Left lung (tissue), 10 donors: ENCODE results near the gene MRPL17. TPM values are rescaled to one million over a fixed set of nuclear protein-coding genes. Genes with fewer than 3 reads are reported as not detected.
A peak's percentile ranks its signal among the peaks of the same experiment; 100 is the strongest.

ENCODE experiments used
- ATAC-seq: fragments of 200-7000 bp; cut with Tn5 transposase; one replicate; pipeline ENCODE4 v1.9.1; 2020; ENCODE audit warnings: moderate library complexity
- DNase-seq, 4 donors: peaks; one replicate each; pipeline ENCODE4 v3.0.0-alpha.2; 2013 to 2020
- H3K27ac ChIP-seq, 2 donors: fragments of 200-600 bp; sonication (generic) in 1 of 2; one replicate each; pipeline versions ENCODE4 v1.5.0 to v1.8.0; 2020 to 2021
- H3K27me3 ChIP-seq, 2 donors: fragments of 200-600 bp; sonication (generic) in 1 of 2; one replicate each; pipeline versions ENCODE4 v1.5.0 to v1.8.0; 2020 to 2021
- H3K36me3 ChIP-seq, 2 donors: fragments of 200-600 bp; sonication (generic) in 1 of 2; one replicate each; pipeline versions ENCODE4 v1.5.0 to v1.8.0; 2020 to 2021
- H3K4me1 ChIP-seq, 2 donors: fragments of 200-600 bp; one replicate each; pipeline ENCODE4 v1.8.0; 2021
- H3K4me3 ChIP-seq, 2 donors: fragments of 200-600 bp; sonication (generic) in 1 of 2; one replicate each; pipeline versions ENCODE4 v1.5.0 to v1.8.0; 2020 to 2021; ENCODE audit warnings: mild to moderate bottlenecking in 1 of 2
- H3K9me3 ChIP-seq, 2 donors: fragments of 200-600 bp; sonication (generic) in 1 of 2; one replicate each; pipeline versions ENCODE4 v1.5.0 to v1.8.0; 2020 to 2021
- intact Hi-C, 2 donors: fragments of 100-400 bp; cut with DNase I; formaldehyde crosslinking; loops; one replicate each; pipeline versions ENCODE4 v1.11.2 to v1.14.2; 2022
- polyA plus RNA-seq, 6 donors: library from polyadenylated mRNA; unstranded; fragments of 120-200 nt; gene quantifications; one replicate each; pipeline ENCODE4 v1.2.1, GENCODE V29; 2013; ENCODE audit not compliant: insufficient read length in 6 of 6
- total RNA-seq, 2 donors: library from RNA; stranded (reverse); fragmentation: NEBNext Ultra II Directional; extraction: Animal tissue kit (Norgen Biotek cat#: 25700); gene quantifications; one replicate each; pipeline ENCODE4 v1.2.1, GENCODE V29; 2021
- TF ChIP-seq, protein P1 (sequence below), 2 donors: fragments of 200-600 bp; sonication (generic) in 1 of 2; IDR thresholded peaks; one replicate each; pipeline versions ENCODE4 v1.5.0 to v1.8.0; 2021; ENCODE audit warnings: antibody characterized with exemption in 2 of 2
- donor health status: DM: no; HTN: yes; CAD: no.
- donor health status: DM: no; HTN: no; CAD: no.

The MRPL17 gene
- total and polyA plus RNA-seq, 8 donors: 45.0 to 57.3 (median 51.0) TPM

DNA sequence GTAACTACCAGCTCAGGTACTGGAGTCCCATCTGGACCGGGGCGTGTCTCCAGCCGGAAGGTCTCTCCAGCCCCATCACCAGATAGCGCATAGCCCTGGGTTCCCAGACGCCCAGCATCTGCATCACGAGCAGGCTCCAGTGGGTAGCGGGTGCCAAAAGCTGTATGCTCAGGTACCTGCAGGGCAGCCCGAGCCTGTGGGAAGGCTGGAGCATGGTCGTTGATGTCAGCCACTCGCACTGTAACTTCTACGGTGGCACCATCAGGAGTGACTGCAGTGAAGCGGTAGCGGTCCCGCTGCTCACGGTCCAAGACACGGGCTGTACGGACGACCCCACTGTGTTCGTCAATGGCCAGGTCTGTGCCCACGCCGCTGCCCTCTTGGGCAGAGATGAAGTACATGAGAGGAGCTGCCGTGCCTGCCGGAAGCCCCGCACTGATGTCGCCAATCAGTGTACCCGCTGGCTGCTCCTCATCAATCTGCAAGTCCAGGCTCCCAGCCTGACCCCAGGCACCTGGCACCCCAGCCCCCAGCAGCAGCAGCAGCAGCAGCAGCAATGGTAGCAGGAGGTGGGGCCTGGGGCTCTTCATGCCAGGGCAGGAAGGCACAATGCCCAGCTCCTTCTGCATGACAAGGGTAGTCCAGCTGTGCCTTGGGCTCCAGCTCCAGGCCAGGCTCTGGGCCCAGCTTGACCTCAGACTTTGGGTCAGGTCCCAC lies 42.0 kb downstream of the MRPL17 start:
- DNase-seq (peak in 1 of 4 donors; percentile 75), ATAC-seq (no peak)
- Histone ChIP-seq H3K4me3 (no peak overlapping the region), H3K27ac (no peak overlapping the region), H3K9me3 (no peaks in the 10 kb centered on the region), H3K4me1 (peaks cover 11 to 44% of the 10 kb centered on the region in 2 donors), H3K36me3 (peaks cover 0 to 5% of the 10 kb centered on the region in 2 donors), H3K27me3 (no peaks in the 10 kb centered on the region)
- intact Hi-C loops: no loop called here
- TF ChIP-seq, protein P1, sequence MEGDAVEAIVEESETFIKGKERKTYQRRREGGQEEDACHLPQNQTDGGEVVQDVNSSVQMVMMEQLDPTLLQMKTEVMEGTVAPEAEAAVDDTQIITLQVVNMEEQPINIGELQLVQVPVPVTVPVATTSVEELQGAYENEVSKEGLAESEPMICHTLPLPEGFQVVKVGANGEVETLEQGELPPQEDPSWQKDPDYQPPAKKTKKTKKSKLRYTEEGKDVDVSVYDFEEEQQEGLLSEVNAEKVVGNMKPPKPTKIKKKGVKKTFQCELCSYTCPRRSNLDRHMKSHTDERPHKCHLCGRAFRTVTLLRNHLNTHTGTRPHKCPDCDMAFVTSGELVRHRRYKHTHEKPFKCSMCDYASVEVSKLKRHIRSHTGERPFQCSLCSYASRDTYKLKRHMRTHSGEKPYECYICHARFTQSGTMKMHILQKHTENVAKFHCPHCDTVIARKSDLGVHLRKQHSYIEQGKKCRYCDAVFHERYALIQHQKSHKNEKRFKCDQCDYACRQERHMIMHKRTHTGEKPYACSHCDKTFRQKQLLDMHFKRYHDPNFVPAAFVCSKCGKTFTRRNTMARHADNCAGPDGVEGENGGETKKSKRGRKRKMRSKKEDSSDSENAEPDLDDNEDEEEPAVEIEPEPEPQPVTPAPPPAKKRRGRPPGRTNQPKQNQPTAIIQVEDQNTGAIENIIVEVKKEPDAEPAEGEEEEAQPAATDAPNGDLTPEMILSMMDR (IDR thresholded peaks at IDR 0.05): no peak

DNA sequence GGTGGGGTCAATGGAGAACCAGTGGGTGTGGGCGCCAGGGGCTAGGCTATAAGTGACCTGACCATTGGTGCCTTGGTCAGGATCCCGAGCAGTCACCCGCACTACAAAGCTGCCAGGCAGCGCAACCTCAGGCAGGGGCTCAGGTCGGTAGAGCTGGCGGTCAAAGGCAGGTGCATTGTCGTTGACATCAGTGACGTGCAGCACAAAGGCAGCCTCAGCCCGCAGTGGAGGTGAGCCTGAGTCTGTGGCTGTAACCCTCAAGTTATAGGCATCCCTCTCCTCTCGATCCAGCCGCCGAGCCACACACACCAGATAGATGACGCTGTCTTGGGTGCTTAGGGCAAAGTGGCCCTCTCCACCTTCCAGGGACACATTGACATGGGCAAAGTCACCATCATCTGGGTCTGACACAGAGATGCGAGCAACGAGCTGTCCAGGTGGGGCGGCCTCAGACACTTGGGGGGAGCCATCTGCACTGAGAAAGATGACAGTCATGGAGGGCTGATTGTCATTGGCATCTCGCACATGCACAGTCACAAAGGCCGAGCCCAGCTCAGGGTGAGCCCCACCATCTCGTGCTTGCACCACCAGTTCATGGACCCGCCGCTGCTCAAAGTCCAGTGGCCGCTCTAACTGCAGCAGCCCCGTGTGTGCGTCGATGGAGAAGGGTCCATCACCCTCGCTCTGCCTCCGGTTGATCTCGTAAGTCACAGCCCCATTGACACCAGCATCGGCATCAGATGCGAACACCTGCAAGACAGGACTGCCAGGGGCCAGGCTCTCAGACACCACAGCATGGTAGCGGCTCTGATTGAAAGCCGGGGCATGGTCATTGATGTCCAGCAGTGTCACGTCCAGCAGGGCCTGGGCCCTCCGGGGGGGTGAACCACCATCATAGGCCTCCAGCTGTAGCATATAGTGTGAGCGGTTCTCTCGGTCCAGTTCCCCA lies 42.8 kb downstream of the MRPL17 start:
- H3K9me3 ChIP-seq: no peaks in the 10 kb centered on the region
- ATAC-seq: no peak
- peaks cover 0 to 5% of the 10 kb centered on the region in 2 donors for H3K36me3 ChIP-seq
- H3K27me3 ChIP-seq: no peaks in the 10 kb centered on the region
- TF ChIP-seq, protein P1 (IDR thresholded peaks at IDR 0.05): no peak
- peak in 1 of 4 donors; percentile 64 for DNase-seq
- H3K27ac ChIP-seq: no peak overlapping the region
- no peak overlapping the region for H3K4me3 ChIP-seq
- intact Hi-C loops: no loop called here
- peaks cover 15 to 46% of the 10 kb centered on the region in 2 donors for H3K4me1 ChIP-seq

DNA sequence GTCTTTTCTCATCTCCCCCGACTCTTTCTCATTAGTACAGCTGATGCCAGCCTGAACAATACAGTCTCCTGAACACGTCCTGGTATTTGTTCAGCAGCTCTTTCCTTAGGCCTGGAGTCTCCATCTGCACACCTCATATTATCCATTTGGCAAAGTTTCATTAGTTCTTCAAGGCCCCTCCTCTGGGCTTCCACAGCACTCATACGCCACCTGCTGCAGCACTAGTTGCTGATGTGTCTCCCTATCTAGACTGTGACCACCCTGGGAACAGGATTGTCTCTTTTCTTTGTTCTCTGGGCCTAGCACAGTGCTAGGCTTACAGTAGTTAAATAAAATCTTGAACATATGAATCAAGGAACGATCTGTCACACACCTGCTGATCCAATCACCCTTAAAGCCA lies 44.7 kb downstream of the MRPL17 start:
- Histone ChIP-seq H3K4me1 (peaks cover 19 to 57% of the 10 kb centered on the region in 2 donors), H3K36me3 (peaks cover 0 to 5% of the 10 kb centered on the region in 2 donors), H3K4me3 (no peak overlapping the region), H3K9me3 (no peaks in the 10 kb centered on the region), H3K27ac (peak overlapping the region; percentile 19 to 33), H3K27me3 (no peaks in the 10 kb centered on the region)
- TF ChIP-seq, protein P1 (IDR thresholded peaks at IDR 0.05): no peak
- intact Hi-C loops: no loop called here
- ATAC-seq (peak; percentile 47), DNase-seq (no peak)

DNA sequence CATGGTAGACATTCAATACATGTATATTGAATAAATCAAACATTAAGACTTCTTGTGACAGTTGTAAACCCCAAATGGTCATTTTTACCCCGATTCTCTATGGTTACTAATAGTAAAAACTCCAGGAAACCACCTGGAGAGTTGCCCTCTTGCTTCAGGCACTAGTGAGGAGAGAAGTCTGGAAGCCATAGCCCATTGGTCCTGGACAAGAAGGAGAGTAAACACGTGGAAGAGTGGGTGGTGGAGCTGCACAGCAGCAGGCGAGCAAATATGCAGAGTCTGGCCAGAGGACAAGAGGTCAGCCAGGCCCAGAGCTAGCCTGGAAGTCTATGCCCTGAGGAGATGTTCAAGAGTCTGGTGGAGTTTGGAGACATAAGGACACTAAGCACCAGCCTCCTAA lies 45.3 kb downstream of the MRPL17 start:
- Histone ChIP-seq H3K4me1 (peaks cover 19 to 57% of the 10 kb centered on the region in 2 donors), H3K27me3 (no peaks in the 10 kb centered on the region), H3K27ac (peak overlapping the region; percentile 19 to 33), H3K9me3 (no peaks in the 10 kb centered on the region), H3K36me3 (peaks cover 0 to 5% of the 10 kb centered on the region in 2 donors), H3K4me3 (no peak overlapping the region)
- DNase-seq (peak in 1 of 4 donors; percentile 74), ATAC-seq (peak; percentile 93)
- TF ChIP-seq, protein P1 (IDR thresholded peaks at IDR 0.05): no peak
- intact Hi-C loops: no loop called here

DNA sequence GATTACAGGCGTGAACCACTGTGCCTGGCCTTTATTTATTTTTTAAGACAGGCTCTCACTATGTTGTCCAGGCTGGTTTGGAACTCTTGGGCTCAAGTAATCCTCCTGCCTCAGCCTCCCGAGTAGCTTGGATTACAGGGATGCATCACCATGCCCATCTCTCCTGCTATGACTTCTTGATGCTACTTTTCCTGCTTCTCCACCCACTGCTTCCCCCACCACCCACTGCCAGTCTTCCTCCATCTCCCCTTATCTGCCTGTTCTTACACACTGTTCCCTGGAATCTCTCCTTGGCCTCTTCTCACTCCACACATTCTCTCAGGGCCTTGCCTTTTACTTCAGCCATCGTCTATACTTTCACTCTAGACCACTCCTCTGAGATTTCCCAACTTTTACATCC lies 46.7 kb downstream of the MRPL17 start:
- H3K27ac ChIP-seq: peak overlapping the region in 1 of 2 donors; percentile 85
- DNase-seq (no peak), ATAC-seq (no peak)
- TF ChIP-seq, protein P1 (IDR thresholded peaks at IDR 0.05): no peak
- no peaks in the 10 kb centered on the region for H3K27me3 ChIP-seq
- no peak overlapping the region for H3K4me3 ChIP-seq
- peaks cover 0 to 12% of the 10 kb centered on the region in 2 donors for H3K36me3 ChIP-seq
- intact Hi-C loops: no loop called here
- H3K9me3 ChIP-seq: no peaks in the 10 kb centered on the region
- peaks cover 19 to 57% of the 10 kb centered on the region in 2 donors for H3K4me1 ChIP-seq
